Nephron progenitor cell (in vitro differentiated cells): ENCODE data around the gene LRRC41.
"Not testable (repeated sequence)": the region's sequence is repeated elsewhere in the genome, so short reads cannot be mapped to it uniquely, and the experiment has no call there.

Experiments used
- DNase-seq: peaks from one replicate; pipeline ENCODE4 v3.0.0; 2021
- H3K27ac Mint-ChIP-seq: 2 replicates; pipeline ENCODE4 v1.8.0; 2021; ENCODE audit warnings: mild to moderate bottlenecking, moderate library complexity, mixed read lengths
- H3K27me3 Mint-ChIP-seq: 2 replicates; pipeline ENCODE4 v1.8.0; 2021; ENCODE audit warnings: mild to moderate bottlenecking, low read depth, mixed read lengths; ENCODE audit not compliant: poor library complexity
- H3K36me3 Mint-ChIP-seq: 2 replicates; pipeline ENCODE4 v1.8.0; 2021; ENCODE audit warnings: low read depth, mixed read lengths
- H3K4me1 Mint-ChIP-seq: 2 replicates; pipeline ENCODE4 v1.8.0; 2021; ENCODE audit warnings: mixed read lengths
- H3K4me3 Mint-ChIP-seq: 2 replicates; pipeline ENCODE4 v1.8.0; 2021; ENCODE audit warnings: mild to moderate bottlenecking, moderate library complexity, mixed read lengths
- H3K9me3 Mint-ChIP-seq: 2 replicates; pipeline ENCODE4 v1.8.0; 2021; ENCODE audit warnings: mild to moderate bottlenecking, moderate library complexity, mixed read lengths
- CTCF ChIP-seq: fragments of 200-600 bp; sonication (generic); IDR thresholded peaks from 2 replicates; pipeline ENCODE4 v1.5.0; 2021; ENCODE audit warnings: antibody characterized with exemption

LRRC41 gene

DNA sequence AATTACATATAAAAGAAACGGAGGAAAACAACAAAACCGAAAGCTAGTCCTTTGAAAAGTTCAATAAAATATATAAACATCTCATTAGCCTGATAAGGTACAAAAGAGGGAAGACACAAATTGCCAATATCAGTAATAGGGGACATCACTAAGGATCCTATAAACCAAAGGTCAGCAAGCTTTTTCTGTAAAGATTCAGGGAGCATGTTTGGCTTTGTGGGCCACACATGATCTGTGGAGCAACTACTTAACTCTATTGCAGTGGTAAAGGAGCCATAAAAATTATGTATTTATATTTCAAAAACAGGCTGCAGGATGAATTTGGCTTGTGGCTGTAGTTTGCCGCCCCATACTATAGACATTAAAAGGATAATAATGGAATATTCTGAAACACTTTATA, 31.7 kb upstream of the LRRC41 start:
- no peak for TF ChIP-seq CTCF
- peaks cover 5% of the 10 kb centered on the region for H3K36me3 Mint-ChIP-seq
- H3K4me3 Mint-ChIP-seq, result no peak overlapping the region
- H3K9me3 Mint-ChIP-seq, result peaks cover 10% of the 10 kb centered on the region
- H3K27ac Mint-ChIP-seq, result no peak overlapping the region
- DNase-seq, result no peak
- no peaks in the 10 kb centered on the region for H3K27me3 Mint-ChIP-seq
- peaks cover 48% of the 10 kb centered on the region for H3K4me1 Mint-ChIP-seq

GRCh38 chr1:46334030-46334384, 30.6 kb upstream of the LRRC41 start:
- DNase-seq, result no peak
- peaks cover 5% of the 10 kb centered on the region for H3K36me3 Mint-ChIP-seq
- H3K4me3 Mint-ChIP-seq, result no peak overlapping the region
- H3K9me3 Mint-ChIP-seq, result peaks cover 10% of the 10 kb centered on the region
- no peaks in the 10 kb centered on the region for H3K27me3 Mint-ChIP-seq
- no peak overlapping the region for H3K27ac Mint-ChIP-seq
- no peak for TF ChIP-seq CTCF
- peaks cover 51% of the 10 kb centered on the region for H3K4me1 Mint-ChIP-seq

DNA sequence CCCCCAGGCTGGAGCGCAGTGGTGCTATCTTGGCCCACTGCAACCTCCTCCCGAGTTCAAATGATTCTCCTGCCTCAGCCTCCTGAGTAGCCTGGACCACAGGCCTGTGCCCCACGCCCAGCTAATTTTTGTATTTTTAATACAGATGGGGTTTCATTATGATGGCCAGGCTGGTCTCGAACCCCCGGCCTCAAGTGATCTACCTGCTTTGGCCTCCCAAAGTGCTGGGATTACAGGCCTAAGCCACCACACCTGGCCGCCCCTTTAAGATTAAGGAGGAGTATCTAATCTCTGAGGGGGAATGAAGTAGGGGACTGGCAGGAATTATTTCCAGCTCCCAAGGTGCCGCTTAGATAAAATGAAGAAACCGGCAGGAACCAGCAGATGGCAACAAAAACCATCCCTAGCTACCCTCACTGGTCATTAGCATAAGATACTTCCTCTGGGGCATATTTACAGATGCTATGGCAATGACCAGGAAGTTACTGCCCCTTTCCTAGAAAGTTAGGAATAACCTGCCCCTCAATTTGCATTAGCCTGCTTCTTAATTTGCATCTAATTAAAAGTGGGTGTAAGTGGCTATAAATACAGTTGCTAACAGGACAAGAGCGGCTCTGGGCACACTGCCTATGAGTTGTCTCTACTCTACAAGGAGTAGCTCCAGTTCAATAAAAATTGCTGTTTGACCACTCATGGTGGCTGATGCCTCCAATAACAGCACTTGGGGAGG, 30.0 kb upstream of the LRRC41 start:
- no peaks in the 10 kb centered on the region for H3K27me3 Mint-ChIP-seq
- no peak for DNase-seq

GRCh38 chr1:46331786-46332540, 28.5 kb upstream of the LRRC41 start:
- not testable (repeated sequence) for H3K36me3 Mint-ChIP-seq, H3K27me3 Mint-ChIP-seq, H3K9me3 Mint-ChIP-seq
- Mint-ChIP-seq H3K4me3 (peak overlapping the region; percentile 76), H3K4me1 (peaks cover 57% of the 10 kb centered on the region), H3K27ac (peak overlapping the region; percentile 94)
- peak; percentile 38 for DNase-seq

More for the DNA sequence above, 30.0 kb upstream of the LRRC41 start:
- no peak for TF ChIP-seq CTCF
- peaks cover 50% of the 10 kb centered on the region for H3K4me1 Mint-ChIP-seq
- peaks cover 10% of the 10 kb centered on the region for H3K9me3 Mint-ChIP-seq
- no peak overlapping the region for H3K27ac Mint-ChIP-seq
- H3K36me3 Mint-ChIP-seq, result peaks cover 5% of the 10 kb centered on the region
- H3K4me3 Mint-ChIP-seq, result no peak overlapping the region

GRCh38 chr1:46330381-46330780, 27.0 kb upstream of the LRRC41 start:
- H3K27ac Mint-ChIP-seq, result peak overlapping the region; percentile 13
- peaks cover 19% of the 10 kb centered on the region for H3K9me3 Mint-ChIP-seq
- not testable (repeated sequence) for H3K27me3 Mint-ChIP-seq, DNase-seq
- peak overlapping the region; percentile 76 for H3K4me3 Mint-ChIP-seq
- H3K4me1 Mint-ChIP-seq, result peaks cover 68% of the 10 kb centered on the region
- peaks cover 13% of the 10 kb centered on the region for H3K36me3 Mint-ChIP-seq

DNA sequence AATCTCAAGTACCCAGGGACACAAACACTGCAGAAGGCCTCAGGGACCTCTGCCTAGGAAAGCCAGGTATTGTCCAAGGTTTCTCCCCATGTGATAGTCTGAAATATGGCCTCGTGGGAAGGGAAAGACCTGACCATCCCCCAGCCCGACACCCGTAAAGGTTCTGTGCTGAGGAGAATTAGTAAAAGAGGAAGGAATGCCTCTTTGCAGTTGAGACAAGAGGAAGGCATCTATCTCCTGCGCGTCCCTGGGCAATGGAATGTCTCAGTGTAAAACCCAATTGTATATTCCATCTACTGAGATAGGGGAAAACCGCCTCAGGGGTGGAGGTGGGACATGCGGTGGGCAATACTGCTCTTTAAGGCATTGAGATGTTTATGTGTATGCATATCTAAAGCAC, 26.4 kb upstream of the LRRC41 start:
- peaks cover 71% of the 10 kb centered on the region for H3K4me1 Mint-ChIP-seq
- H3K4me3 Mint-ChIP-seq, result peak overlapping the region; percentile 32
- not testable (repeated sequence) for DNase-seq, H3K27me3 Mint-ChIP-seq, H3K27ac Mint-ChIP-seq
- H3K9me3 Mint-ChIP-seq, result peaks cover 25% of the 10 kb centered on the region
- peaks cover 18% of the 10 kb centered on the region for H3K36me3 Mint-ChIP-seq

DNA sequence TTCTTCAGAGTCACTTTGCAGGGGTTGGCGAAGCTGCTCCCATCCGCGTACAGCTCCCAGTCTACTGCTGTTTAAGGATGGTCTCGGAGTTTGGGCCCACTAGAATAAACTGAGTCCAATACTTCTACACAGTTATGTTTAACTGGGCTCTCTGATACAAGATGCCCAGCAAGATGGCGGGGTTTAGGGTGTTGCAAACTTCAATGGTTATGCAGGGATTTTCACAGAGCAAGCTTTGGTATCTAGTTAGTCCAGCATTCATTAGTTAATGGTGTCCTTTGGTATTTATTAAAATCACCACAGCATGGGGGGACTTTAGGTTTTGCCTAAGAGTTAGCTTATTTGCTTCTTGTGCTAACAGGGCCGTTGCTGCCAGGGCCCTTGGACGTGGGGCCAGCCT, 24.8 kb upstream of the LRRC41 start:
- peaks cover 26% of the 10 kb centered on the region for H3K36me3 Mint-ChIP-seq
- H3K27me3 Mint-ChIP-seq, DNase-seq, H3K4me3 Mint-ChIP-seq, H3K27ac Mint-ChIP-seq: not testable (repeated sequence)
- H3K9me3 Mint-ChIP-seq, result peaks cover 40% of the 10 kb centered on the region
- H3K4me1 Mint-ChIP-seq, result peaks cover 65% of the 10 kb centered on the region

GRCh38 chr1:46325285-46326076, 22.1 kb upstream of the LRRC41 start:
- Mint-ChIP-seq H3K9me3 (peaks cover 49% of the 10 kb centered on the region), H3K27ac (peak overlapping the region; percentile 92), H3K4me1 (peaks cover 56% of the 10 kb centered on the region), H3K4me3 (peak overlapping the region; percentile 12), H3K36me3 (peaks cover 33% of the 10 kb centered on the region)
- not testable (repeated sequence) for H3K27me3 Mint-ChIP-seq, DNase-seq

DNA sequence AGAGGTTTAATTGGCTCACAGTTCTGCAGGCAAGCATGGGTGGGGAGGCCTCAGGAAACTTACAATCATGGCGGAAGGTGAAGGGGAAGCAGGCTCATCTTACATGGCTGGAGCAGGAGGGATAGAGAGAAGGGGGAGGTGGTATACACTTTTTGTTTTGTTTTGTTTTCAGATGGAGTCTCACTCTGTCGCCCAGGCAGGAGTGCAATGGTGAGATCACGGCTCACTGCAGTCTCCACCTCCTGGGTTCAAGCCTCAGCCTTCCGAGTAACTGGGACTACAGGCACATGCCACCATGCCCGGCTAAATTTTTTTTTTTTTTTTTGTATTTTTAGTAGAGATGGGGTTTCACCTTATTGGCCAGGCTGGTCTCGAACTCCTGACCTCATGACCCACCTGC, 18.8 kb upstream of the LRRC41 start:
- H3K36me3 Mint-ChIP-seq, result peaks cover 43% of the 10 kb centered on the region
- H3K27ac Mint-ChIP-seq, DNase-seq, H3K27me3 Mint-ChIP-seq: not testable (repeated sequence)
- H3K4me3 Mint-ChIP-seq, result peak overlapping the region; percentile 60
- H3K4me1 Mint-ChIP-seq, result peaks cover 43% of the 10 kb centered on the region
- H3K9me3 Mint-ChIP-seq, result peaks cover 47% of the 10 kb centered on the region

- DNase-seq, result not testable (repeated sequence)
- peak overlapping the region; percentile 9 for H3K4me3 Mint-ChIP-seq
- peaks cover 36% of the 10 kb centered on the region for H3K9me3 Mint-ChIP-seq
Measured at GRCh38 chr1:46319960-46320914, 16.8 kb upstream of the LRRC41 start.

More at GRCh38 chr1:46319960-46320914, 16.8 kb upstream of the LRRC41 start:
- H3K4me1 Mint-ChIP-seq, result peaks cover 29% of the 10 kb centered on the region
- peak overlapping the region; percentile 97 for H3K27ac Mint-ChIP-seq
- peaks cover 46% of the 10 kb centered on the region for H3K36me3 Mint-ChIP-seq
- H3K27me3 Mint-ChIP-seq, result not testable (repeated sequence)
